ENCODE results near the gene COLGALT1.

- TF ChIP-seq FOXM1 (IDR thresholded peaks at IDR 0.05; ENCODE audit: low read depth, low read length), result no peak
- TF ChIP-seq CEBPZ (IDR thresholded peaks at IDR 0.05; ENCODE audit: low read depth, low read length), result no peak
- no peak for TF ChIP-seq NFYA (IDR thresholded peaks at IDR 0.05; ENCODE audit: borderline replicate concordance, low read depth, low read length)
- no peak for TF ChIP-seq ATF2 (IDR thresholded peaks at IDR 0.05; ENCODE audit: low read length)
- no peak for TF ChIP-seq TAF1 (IDR thresholded peaks at IDR 0.05; ENCODE audit: borderline replicate concordance, low read depth, low read length)
- TF ChIP-seq ASH2L (IDR thresholded peaks at IDR 0.05; ENCODE audit: borderline replicate concordance, low read depth), result no peak
- no peak for TF ChIP-seq EZH2 (IDR thresholded peaks at IDR 0.05; ENCODE audit: borderline replicate concordance, control insufficient read depth, low read depth, low read length)
- TF ChIP-seq ZNF207 (IDR thresholded peaks at IDR 0.05; ENCODE audit: borderline replicate concordance), result no peak
- TF ChIP-seq CBX3 (IDR thresholded peaks at IDR 0.05; ENCODE audit: borderline replicate concordance, low read depth), result no peak
These were observed 12.5 kb upstream of the COLGALT1 start for GRCh38 chr19:17542793-17543582.

All from GM12878 (cell line).